HepG2 (cell line): ENCODE measurements around the gene MISP3. TPM values are rescaled to one million over a fixed set of nuclear protein-coding genes. Genes with fewer than 3 reads are reported as not detected.

ENCODE experiments used
- AGO2 ChIP-seq: fragments of 200-400 bp; formaldehyde crosslinking; optimal IDR thresholded peaks from 2 replicates; pipeline ENCODE3; 2017; ENCODE audit warnings: mild to moderate bottlenecking, low read depth, low read length, moderate library complexity
- CTCF ChIP-seq: sonication (generic); formaldehyde crosslinking; IDR thresholded peaks from 2 replicates; pipeline ENCODE4 v1.5.0; 2020; ENCODE audit warnings: mild to moderate bottlenecking, missing genetic modification reagents, moderate library complexity
- HMGXB4 ChIP-seq, 2 experiments: sonication (generic) in 1 of 2; formaldehyde crosslinking in 1 of 2; IDR thresholded peaks; 2 replicates each; pipeline versions ENCODE4 v1.4.0 to v1.6.1; 2018 to 2020; ENCODE audit warnings: missing genetic modification reagents in 2 of 2, borderline replicate concordance in 1 of 2, low read depth in 1 of 2, mild to moderate bottlenecking in 1 of 2, missing biosample characterization in 1 of 2
- NR2F2 ChIP-seq: IDR thresholded peaks from 2 replicates; pipeline ENCODE4 v1.6.1; 2012; ENCODE audit warnings: low read depth, inconsistent platforms, borderline replicate concordance
- PCBP1 ChIP-seq: fragments of 200-400 bp; formaldehyde crosslinking; IDR thresholded peaks from 2 replicates; pipeline ENCODE4 v1.6.1; 2017; ENCODE audit warnings: mild to moderate bottlenecking, low read depth, low read length, borderline replicate concordance
- POLR2A ChIP-seq, 2 experiments: IDR thresholded peaks; 2 replicates each; pipeline ENCODE4 v1.6.1; 2011; ENCODE audit warnings: low read depth in 2 of 2, low read length in 2 of 2, mild to moderate bottlenecking in 1 of 2, moderate library complexity in 1 of 2; ENCODE audit not compliant: insufficient read depth in 1 of 2
- THAP11 ChIP-seq: IDR thresholded peaks from 2 replicates; pipeline ENCODE4 v1.6.1; 2016; ENCODE audit warnings: missing biosample characterization, missing genetic modification reagents
- TP53 ChIP-seq: sonication (generic); formaldehyde crosslinking; conservative IDR thresholded peaks from 2 replicates; pipeline ENCODE4 v1.4.0; 2020; ENCODE audit warnings: missing genetic modification reagents
- YEATS4 ChIP-seq: sonication (generic); formaldehyde crosslinking; IDR thresholded peaks from 2 replicates; pipeline ENCODE4 v1.4.0; 2020; ENCODE audit warnings: missing genetic modification reagents, borderline replicate concordance
- ZNF335 ChIP-seq: sonication (generic); formaldehyde crosslinking; IDR thresholded peaks from 2 replicates; pipeline ENCODE4 v1.4.0; 2020; ENCODE audit warnings: missing genetic modification reagents
- ZNF512B ChIP-seq: sonication (generic); formaldehyde crosslinking; IDR thresholded peaks from 2 replicates; pipeline ENCODE4 v1.5.1; 2020; ENCODE audit warnings: missing genetic modification reagents, mild to moderate bottlenecking, borderline replicate concordance
- ZNF572 ChIP-seq: sonication (generic); formaldehyde crosslinking; IDR thresholded peaks from 2 replicates; pipeline ENCODE4 v1.5.1; 2020; ENCODE audit warnings: mild to moderate bottlenecking, missing genetic modification reagents
- polyA plus RNA-seq, 8 experiments: library from polyadenylated mRNA; depleted of rRNA in 3 of 8; stranded (reverse) in 7 of 8; unstranded in 1 of 8; fragments of >200 nt; fragmentation: Illumina TruSeq in 4 of 8; extraction: Trizol in 4 of 8; gene quantifications; 2 replicates each; pipeline versions ENCODE4 v1.2.1 to v1.2.3, GENCODE V29; 2011 to 2016; ENCODE audit warnings: low read depth in 4 of 8, missing spikeins in 1 of 8, mixed read lengths in 1 of 8; ENCODE audit not compliant: insufficient read depth in 1 of 8
- total RNA-seq, 5 experiments: library from RNA; depleted of rRNA; stranded (reverse); fragments of >200 nt; fragmentation: Illumina TruSeq; extraction: Trizol; gene quantifications; 2 replicates each; pipeline ENCODE4 v1.2.3, GENCODE V29; 2016; ENCODE audit warnings: low read depth in 1 of 5
- TF ChIP-seq, protein P1 (sequence below): sonication (generic); formaldehyde crosslinking; IDR thresholded peaks from 2 replicates; pipeline ENCODE4 v1.4.0; 2020; ENCODE audit warnings: mild to moderate bottlenecking, missing genetic modification reagents
- TF ChIP-seq, protein P2 (sequence below): sonication (generic); formaldehyde crosslinking; conservative IDR thresholded peaks from 2 replicates; pipeline ENCODE4 v1.8.0; 2022; ENCODE audit warnings: low read depth, missing genetic modification reagents

The MISP3 gene
- total and polyA plus RNA-seq, 2 of the 13 experiments (the other 11 are each of a cell fraction or from before 2014, with no cell fraction given): 2.5 to 5.4 TPM

GRCh38 chr19:14061751-14062557, 10.6 kb upstream of the MISP3 start, which contains the start of gene PALM3 (continued):
- TF ChIP-seq CTCF: 0 out of 2 replicates have a peak, but pooled peaks have one; percentile 9
- TF ChIP-seq NR2F2: peak; percentile 7; the same call in 1 of the 2 replicates
- no peak for TF ChIP-seq TP53 (CRISPR knock-in tag)
- no peak for TF ChIP-seq ZNF335 (CRISPR knock-in tag)
- TF ChIP-seq ZNF572 (CRISPR knock-in tag): 0 out of 2 replicates have a peak, but pooled peaks have one; percentile 35
- TF ChIP-seq ZNF512B: 0 out of 2 replicates have a peak, but pooled peaks have one; percentile 53
- TF ChIP-seq YEATS4: no peak
- peak in 1 of 2 experiments; percentile 46; a peak in 1 of 4 replicates for TF ChIP-seq HMGXB4 (CRISPR knock-in tag; IDR thresholded peaks at IDR 0.05; ENCODE audit: borderline replicate concordance in 1 of 2, low read depth in 1 of 2)
- 0 out of 2 replicates have a peak, but pooled peaks have one; percentile 17 for TF ChIP-seq PCBP1
- 0 out of 4 replicates have a peak, but pooled peaks of 1 of the 2 experiments have one; percentile 47 for TF ChIP-seq POLR2A (IDR thresholded peaks at IDR 0.05; ENCODE audit: insufficient read depth in 1 of 2, low read depth in 2 of 2, low read length in 2 of 2)
- TF ChIP-seq THAP11 (CRISPR knock-in tag): no peak
- peak; percentile 52 for TF ChIP-seq AGO2
- TF ChIP-seq, protein P1, sequence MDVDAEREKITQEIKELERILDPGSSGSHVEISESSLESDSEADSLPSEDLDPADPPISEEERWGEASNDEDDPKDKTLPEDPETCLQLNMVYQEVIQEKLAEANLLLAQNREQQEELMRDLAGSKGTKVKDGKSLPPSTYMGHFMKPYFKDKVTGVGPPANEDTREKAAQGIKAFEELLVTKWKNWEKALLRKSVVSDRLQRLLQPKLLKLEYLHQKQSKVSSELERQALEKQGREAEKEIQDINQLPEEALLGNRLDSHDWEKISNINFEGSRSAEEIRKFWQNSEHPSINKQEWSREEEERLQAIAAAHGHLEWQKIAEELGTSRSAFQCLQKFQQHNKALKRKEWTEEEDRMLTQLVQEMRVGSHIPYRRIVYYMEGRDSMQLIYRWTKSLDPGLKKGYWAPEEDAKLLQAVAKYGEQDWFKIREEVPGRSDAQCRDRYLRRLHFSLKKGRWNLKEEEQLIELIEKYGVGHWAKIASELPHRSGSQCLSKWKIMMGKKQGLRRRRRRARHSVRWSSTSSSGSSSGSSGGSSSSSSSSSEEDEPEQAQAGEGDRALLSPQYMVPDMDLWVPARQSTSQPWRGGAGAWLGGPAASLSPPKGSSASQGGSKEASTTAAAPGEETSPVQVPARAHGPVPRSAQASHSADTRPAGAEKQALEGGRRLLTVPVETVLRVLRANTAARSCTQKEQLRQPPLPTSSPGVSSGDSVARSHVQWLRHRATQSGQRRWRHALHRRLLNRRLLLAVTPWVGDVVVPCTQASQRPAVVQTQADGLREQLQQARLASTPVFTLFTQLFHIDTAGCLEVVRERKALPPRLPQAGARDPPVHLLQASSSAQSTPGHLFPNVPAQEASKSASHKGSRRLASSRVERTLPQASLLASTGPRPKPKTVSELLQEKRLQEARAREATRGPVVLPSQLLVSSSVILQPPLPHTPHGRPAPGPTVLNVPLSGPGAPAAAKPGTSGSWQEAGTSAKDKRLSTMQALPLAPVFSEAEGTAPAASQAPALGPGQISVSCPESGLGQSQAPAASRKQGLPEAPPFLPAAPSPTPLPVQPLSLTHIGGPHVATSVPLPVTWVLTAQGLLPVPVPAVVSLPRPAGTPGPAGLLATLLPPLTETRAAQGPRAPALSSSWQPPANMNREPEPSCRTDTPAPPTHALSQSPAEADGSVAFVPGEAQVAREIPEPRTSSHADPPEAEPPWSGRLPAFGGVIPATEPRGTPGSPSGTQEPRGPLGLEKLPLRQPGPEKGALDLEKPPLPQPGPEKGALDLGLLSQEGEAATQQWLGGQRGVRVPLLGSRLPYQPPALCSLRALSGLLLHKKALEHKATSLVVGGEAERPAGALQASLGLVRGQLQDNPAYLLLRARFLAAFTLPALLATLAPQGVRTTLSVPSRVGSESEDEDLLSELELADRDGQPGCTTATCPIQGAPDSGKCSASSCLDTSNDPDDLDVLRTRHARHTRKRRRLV (CRISPR knock-in tag): 0 out of 2 replicates have a peak, but pooled peaks have one; percentile 24
- TF ChIP-seq, protein P2, sequence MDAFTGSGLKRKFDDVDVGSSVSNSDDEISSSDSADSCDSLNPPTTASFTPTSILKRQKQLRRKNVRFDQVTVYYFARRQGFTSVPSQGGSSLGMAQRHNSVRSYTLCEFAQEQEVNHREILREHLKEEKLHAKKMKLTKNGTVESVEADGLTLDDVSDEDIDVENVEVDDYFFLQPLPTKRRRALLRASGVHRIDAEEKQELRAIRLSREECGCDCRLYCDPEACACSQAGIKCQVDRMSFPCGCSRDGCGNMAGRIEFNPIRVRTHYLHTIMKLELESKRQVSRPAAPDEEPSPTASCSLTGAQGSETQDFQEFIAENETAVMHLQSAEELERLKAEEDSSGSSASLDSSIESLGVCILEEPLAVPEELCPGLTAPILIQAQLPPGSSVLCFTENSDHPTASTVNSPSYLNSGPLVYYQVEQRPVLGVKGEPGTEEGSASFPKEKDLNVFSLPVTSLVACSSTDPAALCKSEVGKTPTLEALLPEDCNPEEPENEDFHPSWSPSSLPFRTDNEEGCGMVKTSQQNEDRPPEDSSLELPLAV (CRISPR knock-in tag): no peak
